Neuron (in vitro differentiated cells): ENCODE results near the gene VPS35L.

ENCODE experiments used
- H2AFZ ChIP-seq: one replicate; pipeline ENCODE4 v1.6.1; 2013; ENCODE audit warnings: low read depth, mild to moderate bottlenecking, inconsistent platforms, low read length, moderate library complexity
- H3K27me3 ChIP-seq: one replicate; pipeline ENCODE4 v1.6.1; 2013; ENCODE audit warnings: low read length; ENCODE audit not compliant: insufficient read depth
- H3K36me3 ChIP-seq: one replicate; pipeline ENCODE4 v1.6.1; 2013; ENCODE audit warnings: low read length; ENCODE audit not compliant: insufficient read depth
- H3K4me1 ChIP-seq: one replicate; pipeline ENCODE4 v1.6.1; 2013; ENCODE audit warnings: low read length; ENCODE audit not compliant: insufficient read depth
- H3K4me3 ChIP-seq: 2 replicates; pipeline ENCODE4 v1.5.1; 2013; ENCODE audit warnings: mild to moderate bottlenecking, low read length, moderate library complexity
- H3K9me3 ChIP-seq: one replicate; pipeline ENCODE4 v1.6.1; 2013; ENCODE audit warnings: low read length

VPS35L gene

DNA sequence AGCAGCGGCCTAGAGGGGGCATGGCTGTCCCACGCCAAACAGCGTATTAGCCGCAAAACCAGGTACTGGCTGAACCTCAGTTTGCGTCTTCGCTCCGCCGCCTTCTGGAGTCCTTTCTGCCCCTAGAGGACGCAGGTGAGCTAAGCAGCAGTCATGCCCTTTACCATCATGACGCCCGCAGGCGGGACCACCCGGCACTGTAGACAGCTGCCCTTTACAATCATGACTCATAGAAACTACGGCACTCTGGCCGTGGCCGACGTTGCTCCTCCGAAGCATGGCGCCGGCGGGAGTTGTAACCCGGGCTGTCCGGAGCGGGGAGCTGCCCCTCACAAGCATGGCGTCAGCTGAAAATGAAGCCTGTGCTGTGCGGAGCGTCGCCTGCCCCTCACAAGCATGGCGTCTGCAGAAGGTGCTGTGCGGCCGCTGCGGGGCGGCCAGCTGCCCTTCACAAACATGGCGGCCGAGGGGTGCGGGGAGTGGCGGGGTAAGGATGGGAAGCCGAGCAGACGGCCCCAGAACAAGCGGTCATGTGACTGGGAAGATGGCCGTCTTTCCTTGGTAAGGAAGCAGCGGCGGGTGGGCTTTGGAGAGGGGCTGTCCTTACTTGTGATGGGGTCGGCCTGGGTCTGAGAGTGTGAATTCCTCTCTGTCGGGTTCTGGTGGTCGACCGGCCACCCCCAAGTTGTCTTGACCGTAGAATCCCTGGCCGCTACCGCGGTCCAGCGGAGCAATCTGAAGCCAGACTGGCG, at the start of gene VPS35L:
Gene VPS35L, plus strand, starts transcription at position 518 of the 752 bp plus-strand sequence. Its CDS starts 27 bp downstream, at position 545.
- Histone ChIP-seq H3K9me3 (no peaks in the 10 kb centered on the region), H3K4me3 (peak within 1 kb of the TSS; percentile 76), H3K27me3 (no peaks in the 10 kb centered on the region), H2AFZ (peak within 1 kb of the TSS; percentile 83), H3K36me3 (peaks cover 18% of the 10 kb centered on the region), H3K4me1 (no peaks in the 10 kb centered on the region)

DNA sequence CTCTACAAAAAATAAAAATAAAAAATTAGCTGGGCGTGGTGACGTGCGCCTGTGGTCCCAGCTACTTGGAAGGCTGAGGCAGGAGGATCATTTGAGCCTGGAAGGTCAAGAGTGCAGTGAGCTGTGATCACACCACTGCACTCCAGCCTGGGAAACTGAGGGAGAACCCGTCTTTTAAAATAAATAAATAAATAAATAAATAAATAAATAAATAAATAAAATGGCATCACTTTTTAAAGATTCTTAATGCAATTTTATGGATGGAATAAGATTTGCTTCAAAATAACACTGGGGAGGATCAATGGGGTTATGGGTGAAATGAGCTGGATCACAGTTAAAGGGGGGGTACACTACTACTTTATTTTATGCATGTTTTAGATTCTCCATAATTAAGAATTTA, 48.5 kb upstream of the VPS35L start:
- Histone ChIP-seq H3K27me3 (no peaks in the 10 kb centered on the region), H3K4me3 (no peak overlapping the region), H3K36me3 (peaks cover 71% of the 10 kb centered on the region), H3K9me3 (no peaks in the 10 kb centered on the region), H3K4me1 (no peaks in the 10 kb centered on the region), H2AFZ (no peak overlapping the region)

DNA sequence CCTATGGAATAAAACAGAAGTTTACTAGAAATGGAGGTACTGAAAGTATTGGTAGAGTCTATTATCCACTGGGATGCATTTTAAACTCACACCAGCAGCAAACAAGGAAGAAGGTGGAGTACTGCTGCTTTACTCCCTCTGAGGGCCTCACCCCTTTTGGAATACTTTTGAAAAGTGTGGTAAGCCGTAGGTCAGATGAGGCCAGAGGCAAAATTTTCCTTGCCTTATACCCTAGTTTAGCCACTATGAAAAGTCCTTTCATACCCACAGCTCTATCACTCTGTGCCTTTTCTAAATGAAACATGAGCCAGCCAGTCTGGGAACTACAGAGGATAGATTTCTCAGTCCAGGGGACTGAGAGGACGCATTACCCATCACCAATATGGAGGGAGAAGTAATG, 47.6 kb upstream of the VPS35L start:
- Histone ChIP-seq H3K36me3 (peaks cover 66% of the 10 kb centered on the region), H2AFZ (no peak overlapping the region), H3K4me3 (no peak overlapping the region), H3K27me3 (no peaks in the 10 kb centered on the region), H3K9me3 (no peaks in the 10 kb centered on the region), H3K4me1 (no peaks in the 10 kb centered on the region)

DNA sequence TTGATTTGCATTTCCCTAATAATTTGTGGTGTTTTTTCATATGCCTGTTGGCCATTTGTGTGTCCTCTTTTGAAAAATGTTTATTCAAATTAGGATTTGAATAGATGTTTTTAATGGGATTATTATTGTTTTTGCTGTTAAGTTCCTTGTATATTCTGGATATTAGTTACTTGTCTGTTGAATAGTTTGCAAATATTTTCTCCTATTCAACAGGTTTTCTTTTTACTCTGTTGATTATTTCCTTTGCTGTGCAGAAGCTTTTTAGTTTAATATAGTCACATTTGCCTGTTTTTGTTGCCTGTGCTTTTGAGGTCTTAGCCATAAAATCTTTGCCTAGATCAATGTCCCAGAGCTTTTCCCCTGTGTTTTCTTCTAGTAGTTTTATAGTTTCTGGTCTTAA, 43.2 kb upstream of the VPS35L start:
- Histone ChIP-seq H3K9me3 (no peaks in the 10 kb centered on the region), H3K27me3 (no peaks in the 10 kb centered on the region), H3K4me1 (no peaks in the 10 kb centered on the region), H3K36me3 (peaks cover 55% of the 10 kb centered on the region), H3K4me3 (no peak overlapping the region), H2AFZ (no peak overlapping the region)

DNA sequence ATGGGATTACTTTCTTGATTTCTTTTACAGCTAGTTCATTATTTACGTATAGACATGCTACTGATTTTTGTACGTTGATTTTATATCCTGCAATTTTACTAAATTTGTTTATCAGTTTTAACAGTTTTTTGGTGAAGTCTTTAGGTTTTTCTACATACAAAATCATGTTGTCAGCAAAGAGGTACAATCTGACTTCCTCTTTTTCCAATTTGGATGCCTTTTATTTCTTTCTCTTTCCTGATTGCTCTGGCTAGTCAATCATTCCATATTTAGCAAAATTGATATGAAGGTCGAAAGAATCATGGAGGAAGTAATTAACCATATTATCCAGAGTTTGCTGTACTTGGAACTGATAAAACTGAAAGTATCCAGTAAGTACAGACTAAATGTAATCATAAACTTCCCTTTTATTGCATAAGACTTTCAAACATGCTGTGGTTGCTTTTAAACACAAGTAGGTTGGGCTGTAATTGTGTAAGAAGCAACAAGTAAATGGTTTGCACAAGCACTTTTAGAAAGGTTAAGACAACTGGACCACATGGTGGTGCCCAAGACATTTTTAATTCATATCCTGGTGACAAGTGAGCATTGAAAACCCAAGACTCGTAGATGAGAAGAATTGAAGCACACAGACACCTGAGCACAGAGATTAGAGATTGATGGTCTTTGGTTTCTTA, 42.0 kb upstream of the VPS35L start:
- Histone ChIP-seq H3K4me1 (no peaks in the 10 kb centered on the region), H3K9me3 (no peaks in the 10 kb centered on the region), H2AFZ (no peak overlapping the region), H3K4me3 (no peak overlapping the region), H3K36me3 (peaks cover 48% of the 10 kb centered on the region), H3K27me3 (no peaks in the 10 kb centered on the region)

DNA sequence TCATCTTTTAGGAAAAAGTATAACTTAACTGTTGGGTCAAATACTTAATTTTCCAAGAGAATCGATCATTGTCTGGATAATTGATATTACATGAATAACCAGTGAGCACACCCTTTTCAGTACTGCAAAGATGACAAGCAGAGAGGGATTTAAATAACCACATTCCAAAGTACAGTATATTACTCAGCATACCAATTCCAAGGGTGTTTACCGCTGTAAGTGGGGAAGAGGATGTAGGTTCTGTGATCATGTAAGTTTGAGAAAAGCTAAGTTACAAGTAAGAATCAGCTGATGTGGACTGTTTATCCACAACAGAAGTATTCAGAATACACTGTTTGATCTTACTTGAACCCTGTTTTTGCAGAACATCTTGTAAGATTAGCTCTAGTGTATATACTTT, 39.7 kb upstream of the VPS35L start:
- H3K9me3 ChIP-seq: no peaks in the 10 kb centered on the region
- H3K4me1 ChIP-seq: peaks cover 6% of the 10 kb centered on the region
- no peak overlapping the region for H3K4me3 ChIP-seq
- H3K36me3 ChIP-seq: peaks cover 32% of the 10 kb centered on the region
- no peaks in the 10 kb centered on the region for H3K27me3 ChIP-seq
- H2AFZ ChIP-seq: no peak overlapping the region

DNA sequence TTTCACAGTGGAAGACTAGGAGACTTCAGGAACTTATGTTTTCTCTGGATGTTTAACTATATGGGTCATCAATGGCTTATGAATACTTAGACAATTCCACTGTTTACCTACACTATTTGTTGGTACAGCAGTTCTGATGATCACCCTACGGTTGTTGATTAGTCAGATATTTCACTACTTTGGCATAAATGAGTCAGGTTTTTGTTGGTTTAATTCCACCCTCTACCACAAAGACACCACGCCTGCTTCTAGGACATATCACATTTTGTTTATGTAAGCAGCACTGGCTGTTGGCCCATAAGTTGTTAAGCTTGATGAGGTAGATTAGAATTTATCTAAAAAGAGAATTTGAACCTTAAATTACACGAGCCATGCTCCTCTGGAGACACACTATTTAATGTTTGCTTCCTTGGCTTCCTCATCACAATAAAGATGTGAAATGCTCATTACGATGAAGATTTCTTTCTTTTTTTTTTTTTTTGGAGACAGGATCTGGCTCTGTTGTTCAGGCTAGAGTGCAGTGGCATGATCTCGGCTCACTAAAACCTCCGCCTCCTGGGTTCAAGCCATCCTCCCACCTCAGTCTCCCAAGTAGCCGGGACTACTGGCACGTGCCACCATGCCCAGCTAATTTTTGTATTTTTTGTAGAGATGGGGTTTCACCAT, 37.9 kb upstream of the VPS35L start:
- Histone ChIP-seq H3K4me3 (no peak overlapping the region), H3K27me3 (no peaks in the 10 kb centered on the region), H3K36me3 (peaks cover 22% of the 10 kb centered on the region)

DNA sequence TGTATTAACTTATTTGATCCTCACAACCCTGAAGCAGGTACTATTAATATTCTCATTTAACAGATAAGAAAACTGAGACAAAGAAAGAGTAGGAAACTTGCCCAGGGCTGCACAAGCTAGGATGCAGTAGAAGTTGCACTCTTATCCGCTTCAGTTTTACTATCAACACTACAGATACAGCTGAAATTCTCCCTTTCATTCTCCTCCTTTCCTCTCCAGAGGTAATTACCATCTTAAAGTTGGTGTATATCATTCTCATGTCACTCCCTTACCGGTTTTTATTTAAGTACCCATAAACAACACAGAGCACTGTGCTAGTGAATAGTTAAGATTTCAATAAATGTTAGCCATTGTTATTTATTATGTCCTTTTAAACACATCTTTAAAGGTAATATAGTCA, 37.1 kb upstream of the VPS35L start:
- H3K9me3 ChIP-seq: no peaks in the 10 kb centered on the region
- H3K27me3 ChIP-seq: no peaks in the 10 kb centered on the region
- peaks cover 22% of the 10 kb centered on the region for H3K36me3 ChIP-seq
- H3K4me3 ChIP-seq: no peak overlapping the region
- H3K4me1 ChIP-seq: peaks cover 18% of the 10 kb centered on the region
- no peak overlapping the region for H2AFZ ChIP-seq

More for the DNA sequence above, 37.9 kb upstream of the VPS35L start:
- no peak overlapping the region for H2AFZ ChIP-seq
- peaks cover 15% of the 10 kb centered on the region for H3K4me1 ChIP-seq
- H3K9me3 ChIP-seq: no peaks in the 10 kb centered on the region

GRCh38 chr16:19520861-19521331, 34.6 kb upstream of the VPS35L start:
- peaks cover 10% of the 10 kb centered on the region for H3K36me3 ChIP-seq
- H3K9me3 ChIP-seq: no peaks in the 10 kb centered on the region
- no peaks in the 10 kb centered on the region for H3K27me3 ChIP-seq
- H3K4me3 ChIP-seq: peak overlapping the region; percentile 74
- H3K4me1 ChIP-seq: peaks cover 31% of the 10 kb centered on the region
- peak overlapping the region; percentile 94 for H2AFZ ChIP-seq

- H3K9me3 ChIP-seq: no peaks in the 10 kb centered on the region
- H3K27me3 ChIP-seq: no peaks in the 10 kb centered on the region
- peaks cover 7% of the 10 kb centered on the region for H3K36me3 ChIP-seq
- H3K4me1 ChIP-seq: peaks cover 38% of the 10 kb centered on the region
- peak within 1 kb of the TSS; percentile 74 for H3K4me3 ChIP-seq
- H2AFZ ChIP-seq: peak within 1 kb of the TSS; percentile 94
Measured at GRCh38 chr16:19521471-19522396, 33.8 kb upstream of the VPS35L start, which contains the start of gene GDE1. Gene GDE1 (minus strand): TSS chr16:19522098. CDS start chr16:19521964, 134 bp downstream.

- H3K4me3 ChIP-seq: peak overlapping the region; percentile 74
Measured at GRCh38 chr16:19522397-19522732, 33.1 kb upstream of the VPS35L start.

GRCh38 chr16:19522760-19523159, 32.7 kb upstream of the VPS35L start:
- no peaks in the 10 kb centered on the region for H3K9me3 ChIP-seq
- H2AFZ ChIP-seq: peak overlapping the region; percentile 94
- H3K4me1 ChIP-seq: peaks cover 39% of the 10 kb centered on the region
- peaks cover under 1% of the 10 kb centered on the region for H3K36me3 ChIP-seq
- H3K27me3 ChIP-seq: no peaks in the 10 kb centered on the region
- H3K4me3 ChIP-seq: peak overlapping the region; percentile 74

More at GRCh38 chr16:19522397-19522732, 33.1 kb upstream of the VPS35L start:
- Histone ChIP-seq H3K4me1 (peaks cover 39% of the 10 kb centered on the region), H3K27me3 (no peaks in the 10 kb centered on the region), H3K36me3 (peaks cover under 1% of the 10 kb centered on the region), H2AFZ (peak overlapping the region; percentile 94), H3K9me3 (no peaks in the 10 kb centered on the region)
